ENCODE measurements around the gene TEAD1.

TEAD1 gene

DNA sequence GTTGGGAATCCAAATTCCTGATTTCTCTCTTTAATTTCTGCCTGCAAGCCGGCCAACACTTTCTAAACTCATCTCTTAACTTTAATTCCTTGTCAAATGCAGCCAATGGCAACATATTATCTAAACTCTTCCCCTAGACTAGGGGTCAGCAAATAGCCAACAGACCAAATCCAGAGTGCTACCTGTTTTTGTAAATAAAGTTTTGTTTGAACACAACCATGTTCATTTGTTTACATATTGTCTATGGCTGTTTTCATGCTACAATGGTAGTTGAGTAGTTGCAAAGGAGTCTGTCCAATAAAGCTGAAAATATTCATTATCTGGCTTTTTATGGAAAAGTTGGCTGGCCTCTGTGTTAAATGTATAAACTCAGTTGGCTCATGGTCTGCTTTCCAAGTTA is 297.7 kb downstream of the TEAD1 start:
- H3K27ac ChIP-seq = no peak overlapping the region
- no peak for TF ChIP-seq ZFX (IDR thresholded peaks at IDR 0.05; ENCODE audit: borderline replicate concordance)
- TF ChIP-seq CTCF (IDR thresholded peaks at IDR 0.05) = no peak

DNA sequence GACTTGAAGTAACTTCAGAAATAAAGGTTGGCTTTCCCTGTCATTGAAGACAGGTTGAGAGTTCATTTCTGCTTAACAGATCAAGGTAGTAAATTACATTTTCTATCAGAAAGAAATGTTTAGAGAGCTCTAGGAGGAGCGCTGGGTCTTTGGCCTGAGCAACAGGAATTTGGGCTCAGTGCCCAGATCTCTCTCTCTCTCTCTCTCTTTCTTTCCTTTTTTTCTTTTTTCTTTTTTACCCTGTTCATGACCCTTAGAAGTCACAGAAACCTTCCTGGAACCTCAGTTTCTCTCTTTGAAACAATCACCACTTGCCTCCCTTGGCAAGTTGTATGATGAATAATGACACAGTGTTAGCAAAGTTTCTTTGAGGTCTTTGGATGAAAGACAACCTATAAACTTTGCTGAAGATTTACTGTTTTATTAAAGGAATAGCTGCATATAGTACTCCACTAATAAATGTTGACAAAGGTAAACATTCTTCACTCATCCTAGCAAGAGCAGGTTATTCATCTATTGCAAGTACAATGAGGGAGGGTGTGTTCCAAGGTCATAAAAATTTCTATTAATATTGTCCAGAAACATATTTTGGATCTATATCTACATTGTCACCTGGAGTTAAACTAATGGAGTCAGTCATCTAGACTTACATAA is 299.4 kb downstream of the TEAD1 start:
- no peak for TF ChIP-seq CTCF (IDR thresholded peaks at IDR 0.05)
- no peak for TF ChIP-seq ZFX (IDR thresholded peaks at IDR 0.05; ENCODE audit: borderline replicate concordance)
- no peak overlapping the region for H3K27ac ChIP-seq

GRCh38 chr11:12975195-12975594 is 301.0 kb downstream of the TEAD1 start:
- no peak for TF ChIP-seq CTCF (IDR thresholded peaks at IDR 0.05)
- TF ChIP-seq ZFX (IDR thresholded peaks at IDR 0.05; ENCODE audit: borderline replicate concordance) = no peak
- no peak overlapping the region for H3K27ac ChIP-seq

DNA sequence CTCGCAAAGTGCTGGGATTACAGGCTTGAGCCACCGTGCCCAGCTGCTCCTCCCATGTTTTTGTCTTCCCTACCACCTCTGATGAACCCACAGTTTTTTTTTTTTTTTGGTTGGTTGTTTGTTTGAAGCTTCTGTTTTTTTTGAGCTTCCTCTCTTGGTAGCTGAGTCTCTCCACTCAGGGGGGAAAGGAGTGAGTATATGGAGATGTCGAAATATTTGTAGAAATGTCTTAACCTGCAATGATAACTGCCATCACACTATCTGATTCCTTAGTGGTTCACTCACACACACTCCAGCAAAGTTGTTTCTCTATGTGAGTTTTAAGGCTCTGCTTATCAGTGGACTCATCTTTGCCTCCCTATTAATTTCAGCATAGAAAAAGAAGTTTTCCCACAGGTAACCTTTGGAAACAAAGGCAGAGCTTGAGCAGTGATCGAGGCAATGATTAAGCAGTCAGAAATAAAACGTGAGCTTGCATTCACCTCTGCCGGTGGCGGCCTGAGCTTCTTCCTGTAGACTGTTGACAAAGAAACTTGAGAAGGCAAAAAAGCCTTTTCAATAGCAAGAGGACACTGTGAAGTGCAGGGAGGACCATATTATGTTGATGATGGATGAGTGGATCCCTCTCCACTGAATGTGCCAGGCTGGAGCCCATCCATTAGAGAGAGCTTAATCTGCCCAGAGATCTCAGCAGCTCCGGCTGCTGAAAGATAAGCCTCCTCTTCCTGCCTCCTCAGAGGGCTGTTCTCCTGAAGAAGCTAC is 305.9 kb downstream of the TEAD1 start:
- TF ChIP-seq ZFX (IDR thresholded peaks at IDR 0.05; ENCODE audit: borderline replicate concordance) (no peak), CTCF (IDR thresholded peaks at IDR 0.05) (no peak)

GRCh38 chr11:12981676-12982522 is 307.7 kb downstream of the TEAD1 start:
- TF ChIP-seq ZFX (IDR thresholded peaks at IDR 0.05; ENCODE audit: borderline replicate concordance) (no peak), CTCF (IDR thresholded peaks at IDR 0.05) (no peak)
- no peak overlapping the region for H3K27ac ChIP-seq

More for the DNA sequence above, 305.9 kb downstream of the TEAD1 start:
- no peak overlapping the region for H3K27ac ChIP-seq

DNA sequence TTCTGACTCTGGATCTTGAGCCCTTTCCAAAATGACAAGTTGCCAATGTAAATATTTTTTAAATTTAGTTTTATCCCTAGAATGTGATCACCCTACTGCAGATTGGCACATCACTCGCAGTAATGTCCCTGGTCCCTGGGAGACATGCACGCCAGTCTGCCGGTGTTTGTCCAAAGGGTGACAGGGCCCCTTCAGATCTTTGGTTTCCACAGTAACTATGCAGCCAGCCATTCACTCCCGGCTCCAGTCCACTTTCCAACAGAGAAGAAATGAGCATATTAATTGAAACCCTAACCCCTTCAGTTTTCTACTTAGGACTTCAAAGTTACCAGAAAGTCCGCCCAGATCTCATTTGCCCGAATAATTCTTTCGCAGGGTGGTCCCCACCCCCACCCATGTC is 309.1 kb downstream of the TEAD1 start:
- TF ChIP-seq ZFX (IDR thresholded peaks at IDR 0.05; ENCODE audit: borderline replicate concordance) (no peak), CTCF (IDR thresholded peaks at IDR 0.05) (no peak)

More for the DNA sequence above, 309.1 kb downstream of the TEAD1 start:
- H3K27ac ChIP-seq = no peak overlapping the region

Data from 22Rv1 (cell line).